HepG2 (cell line): ENCODE data around the gene TAF12. TPM values are rescaled to one million over a fixed set of nuclear protein-coding genes. Genes with fewer than 3 reads are reported as not detected.
A peak's percentile ranks its signal among the peaks of the same experiment; 100 is the strongest.

Source experiments
- CHD2 ChIP-seq: IDR thresholded peaks from 2 replicates; pipeline ENCODE4 v1.6.1; 2011; ENCODE audit warnings: low read depth, low read length, improper control_type of control experiment
- CTCF ChIP-seq: sonication (generic); formaldehyde crosslinking; IDR thresholded peaks from 2 replicates; pipeline ENCODE4 v1.5.0; 2020; ENCODE audit warnings: mild to moderate bottlenecking, missing genetic modification reagents, moderate library complexity
- EHMT2 ChIP-seq: fragments of 200-600 bp; sonication (generic); IDR thresholded peaks from 2 replicates; pipeline ENCODE4 v1.7.0; 2017; ENCODE audit warnings: antibody characterized with exemption, low read depth, low read length, borderline replicate concordance
- IRF2 ChIP-seq: IDR thresholded peaks from 2 replicates; pipeline ENCODE4 v1.6.1; 2018; ENCODE audit warnings: missing genetic modification reagents, missing compliant biosample characterization
- JDP2 ChIP-seq: sonication (generic); formaldehyde crosslinking; IDR thresholded peaks from 2 replicates; pipeline ENCODE4 v1.8.1; 2022; ENCODE audit warnings: missing genetic modification reagents, borderline replicate concordance
- NCOA5 ChIP-seq: sonication (generic); formaldehyde crosslinking; IDR thresholded peaks from 2 replicates; pipeline ENCODE4 v1.4.0; 2020; ENCODE audit warnings: missing genetic modification reagents
- NR2F2 ChIP-seq: IDR thresholded peaks from 2 replicates; pipeline ENCODE4 v1.6.1; 2012; ENCODE audit warnings: low read depth, inconsistent platforms, borderline replicate concordance
- PRDM10 ChIP-seq: sonication (generic); formaldehyde crosslinking; IDR thresholded peaks from 2 replicates; pipeline ENCODE4 v1.4.0; 2020; ENCODE audit warnings: low read depth, missing genetic modification reagents
- RBFOX2 ChIP-seq: fragments of 200-400 bp; formaldehyde crosslinking; IDR thresholded peaks from 2 replicates; pipeline ENCODE4 v1.6.1; 2017; ENCODE audit warnings: low read depth, mild to moderate bottlenecking, low read length
- REXO4 ChIP-seq: sonication (generic); formaldehyde crosslinking; IDR thresholded peaks from 2 replicates; pipeline ENCODE4 v1.8.0; 2022; ENCODE audit warnings: missing genetic modification reagents, mild to moderate bottlenecking, borderline replicate concordance
- U2AF1 ChIP-seq: fragments of 200-400 bp; formaldehyde crosslinking; optimal IDR thresholded peaks from 2 replicates; pipeline ENCODE3; 2017; ENCODE audit warnings: mild to moderate bottlenecking, low read depth, low read length
- U2AF2 ChIP-seq: fragments of 200-400 bp; formaldehyde crosslinking; IDR thresholded peaks from 2 replicates; pipeline ENCODE4 v1.6.1; 2017; ENCODE audit warnings: low read depth, mild to moderate bottlenecking, low read length
- ZBTB10 ChIP-seq: sonication (generic); formaldehyde crosslinking; IDR thresholded peaks from 2 replicates; pipeline ENCODE4 v1.4.0; 2020; ENCODE audit warnings: missing genetic modification reagents, borderline replicate concordance
- ZFYVE20 ChIP-seq: sonication (generic); formaldehyde crosslinking; IDR thresholded peaks from 2 replicates; pipeline ENCODE4 v1.8.0; 2023; ENCODE audit warnings: low read depth, mild to moderate bottlenecking, moderate library complexity, missing genetic modification reagents, borderline replicate concordance
- ZNF251 ChIP-seq: sonication (generic); formaldehyde crosslinking; IDR thresholded peaks from 2 replicates; pipeline ENCODE4 v1.9.0; 2021; ENCODE audit warnings: mild to moderate bottlenecking, missing genetic modification reagents
- ZNF34 ChIP-seq: sonication (generic); formaldehyde crosslinking; IDR thresholded peaks from 2 replicates; pipeline ENCODE4 v1.4.0; 2020; ENCODE audit warnings: mild to moderate bottlenecking, missing genetic modification reagents, borderline replicate concordance
- ZNF530 ChIP-seq: sonication (generic); formaldehyde crosslinking; IDR thresholded peaks from 2 replicates; pipeline ENCODE4 v1.5.0; 2020; ENCODE audit warnings: low read depth, mild to moderate bottlenecking, missing genetic modification reagents
- ZNF780A ChIP-seq: sonication (generic); formaldehyde crosslinking; IDR thresholded peaks from 2 replicates; pipeline ENCODE4 v1.8.0; 2022; ENCODE audit warnings: mild to moderate bottlenecking, missing genetic modification reagents, moderate library complexity
- ZNF816 ChIP-seq: sonication (generic); formaldehyde crosslinking; IDR thresholded peaks from 2 replicates; pipeline ENCODE4 v1.8.0; 2022; ENCODE audit warnings: missing genetic modification reagents, mild to moderate bottlenecking, borderline replicate concordance
- polyA plus RNA-seq, 8 experiments: library from polyadenylated mRNA; depleted of rRNA in 3 of 8; stranded (reverse) in 7 of 8; unstranded in 1 of 8; fragments of >200 nt; fragmentation: Illumina TruSeq in 4 of 8; extraction: Trizol in 4 of 8; gene quantifications; 2 replicates each; pipeline versions ENCODE4 v1.2.1 to v1.2.3, GENCODE V29; 2011 to 2016; ENCODE audit warnings: low read depth in 4 of 8, missing spikeins in 1 of 8, mixed read lengths in 1 of 8; ENCODE audit not compliant: insufficient read depth in 1 of 8
- total RNA-seq, 5 experiments: library from RNA; depleted of rRNA; stranded (reverse); fragments of >200 nt; fragmentation: Illumina TruSeq; extraction: Trizol; gene quantifications; 2 replicates each; pipeline ENCODE4 v1.2.3, GENCODE V29; 2016; ENCODE audit warnings: low read depth in 1 of 5

TAF12 gene
- total and polyA plus RNA-seq, 2 of the 13 experiments (the other 11 are each of a cell fraction or from before 2014, with no cell fraction given): 16.3 to 17.1 TPM

GRCh38 chr1:28580722-28581530 lies 61.9 kb downstream of the TAF12 start (continued):
- TF ChIP-seq ZBTB10 (CRISPR knock-in tag) (no peak), CHD2 (no peak), EHMT2 (no peak), ZNF816 (no peak), U2AF2 (0 out of 2 replicates have a peak, but pooled peaks have one; percentile 9), ZNF780A (CRISPR knock-in tag) (no peak), RBFOX2 (peak; percentile 16; the same call in 1 of the 2 replicates), PRDM10 (CRISPR knock-in tag) (0 out of 2 replicates have a peak, but pooled peaks have one; percentile 3), ZFYVE20 (CRISPR knock-in tag) (peak; percentile 43; the same call in 1 of the 2 replicates), U2AF1 (no peak), REXO4 (no peak), ZNF251 (CRISPR knock-in tag) (peak; percentile 41; the same call in 1 of the 2 replicates), ZNF530 (CRISPR knock-in tag) (no peak), NCOA5 (CRISPR knock-in tag) (no peak), IRF2 (no peak), CTCF (CRISPR knock-in tag) (peak; percentile 43; the same call in 1 of the 2 replicates), JDP2 (CRISPR knock-in tag) (no peak), NR2F2 (0 out of 2 replicates have a peak, but pooled peaks have one; percentile 11), ZNF34 (CRISPR knock-in tag) (no peak)
